ENCODE results near the gene PNP.
A peak's percentile ranks its signal among the peaks of the same experiment; 100 is the strongest.
"Not testable (repeated sequence)": the region's sequence is repeated elsewhere in the genome, so short reads cannot be mapped to it uniquely, and the experiment has no call there.

Gene PNP

GRCh38 chr14:20469242-20469889 lies at the start of gene PNP:
Gene PNP, plus strand, starts transcription at chr14:20469406. Its CDS starts 119 bp downstream, at chr14:20469525.
- peak; percentile 77 to 83 for DNase-seq (ENCODE audit: low read depth in 2 of 2)

DNA sequence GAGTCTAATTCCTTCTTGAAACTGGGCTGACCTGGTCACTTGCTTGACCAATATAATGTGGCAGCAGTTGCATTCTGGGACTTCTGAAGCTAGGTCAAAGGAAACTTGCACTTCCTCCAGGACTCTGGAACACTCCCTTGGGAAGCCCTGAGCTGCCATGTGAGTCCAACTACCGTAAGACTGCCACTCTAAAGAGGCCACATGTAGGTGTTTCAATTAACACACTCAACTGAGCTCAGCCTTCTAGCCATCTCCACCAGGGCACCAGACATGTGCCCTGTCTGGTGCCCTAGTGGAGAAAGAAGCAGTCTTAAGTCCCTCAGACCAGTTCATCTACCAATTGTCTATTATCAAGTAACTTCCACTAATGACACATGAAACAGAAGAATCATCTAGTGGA lies 49.8 kb upstream of the PNP start:
- DNase-seq (ENCODE audit: low read depth in 2 of 2): no peak

DNA sequence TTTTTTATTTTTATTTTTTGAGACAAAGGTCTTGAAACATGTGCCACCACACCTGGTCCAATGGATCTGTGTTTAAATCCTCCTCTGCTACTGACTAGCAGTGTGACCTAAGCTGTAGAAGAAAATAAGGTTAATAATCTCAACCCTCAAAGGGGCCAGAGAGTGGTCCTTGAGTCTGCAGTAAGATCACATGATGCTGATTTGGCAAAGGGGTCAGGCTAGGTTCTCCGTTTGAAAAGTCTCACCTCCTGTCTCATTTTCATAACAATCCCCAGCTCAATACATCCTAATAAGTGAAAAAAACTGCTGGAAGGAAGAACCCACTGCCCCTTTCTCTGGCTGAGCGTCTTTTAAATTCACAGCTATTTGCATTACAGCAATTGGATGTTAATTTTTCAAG lies 47.9 kb upstream of the PNP start:
- DNase-seq (ENCODE audit: low read depth in 2 of 2): no peak

DNA sequence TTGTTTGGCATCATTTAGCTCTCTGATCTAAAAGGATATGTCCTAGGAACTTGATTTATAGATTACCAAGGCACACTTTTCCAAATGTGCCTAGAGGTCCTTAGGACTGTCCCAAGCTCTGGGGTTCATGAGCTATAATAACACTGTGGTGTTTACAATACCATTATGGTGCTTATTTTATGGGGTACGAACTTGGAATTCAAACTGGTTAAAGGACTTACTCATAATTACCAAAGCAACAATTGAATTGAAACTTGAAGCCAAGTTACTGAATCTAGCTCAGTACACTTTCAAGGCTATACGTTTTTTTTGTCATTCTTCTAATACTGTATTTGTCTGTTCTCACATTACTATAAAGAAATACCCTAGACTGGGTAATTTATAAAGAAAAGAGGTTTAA lies 46.3 kb upstream of the PNP start:
- no peak for DNase-seq (ENCODE audit: low read depth in 2 of 2)

DNA sequence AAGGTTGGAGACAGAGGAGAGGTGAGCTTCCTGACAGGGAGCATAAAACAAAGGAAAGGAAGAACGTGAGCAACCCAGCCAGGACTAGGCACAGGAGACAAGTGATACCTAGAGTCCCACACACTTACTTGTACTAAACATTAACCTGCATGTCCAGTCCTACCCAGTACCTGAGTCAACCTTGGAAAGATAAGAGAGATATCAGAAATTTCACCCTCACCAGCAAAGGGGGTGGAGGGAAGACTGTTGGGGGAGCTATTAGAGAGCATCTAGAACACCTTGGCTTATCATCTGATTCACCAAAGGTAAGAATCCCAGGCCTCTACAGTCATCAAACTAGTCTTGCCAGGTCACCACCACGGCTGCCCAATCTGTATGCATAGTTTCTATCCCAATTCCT lies 44.4 kb upstream of the PNP start:
- DNase-seq (ENCODE audit: low read depth in 2 of 2): no peak

DNA sequence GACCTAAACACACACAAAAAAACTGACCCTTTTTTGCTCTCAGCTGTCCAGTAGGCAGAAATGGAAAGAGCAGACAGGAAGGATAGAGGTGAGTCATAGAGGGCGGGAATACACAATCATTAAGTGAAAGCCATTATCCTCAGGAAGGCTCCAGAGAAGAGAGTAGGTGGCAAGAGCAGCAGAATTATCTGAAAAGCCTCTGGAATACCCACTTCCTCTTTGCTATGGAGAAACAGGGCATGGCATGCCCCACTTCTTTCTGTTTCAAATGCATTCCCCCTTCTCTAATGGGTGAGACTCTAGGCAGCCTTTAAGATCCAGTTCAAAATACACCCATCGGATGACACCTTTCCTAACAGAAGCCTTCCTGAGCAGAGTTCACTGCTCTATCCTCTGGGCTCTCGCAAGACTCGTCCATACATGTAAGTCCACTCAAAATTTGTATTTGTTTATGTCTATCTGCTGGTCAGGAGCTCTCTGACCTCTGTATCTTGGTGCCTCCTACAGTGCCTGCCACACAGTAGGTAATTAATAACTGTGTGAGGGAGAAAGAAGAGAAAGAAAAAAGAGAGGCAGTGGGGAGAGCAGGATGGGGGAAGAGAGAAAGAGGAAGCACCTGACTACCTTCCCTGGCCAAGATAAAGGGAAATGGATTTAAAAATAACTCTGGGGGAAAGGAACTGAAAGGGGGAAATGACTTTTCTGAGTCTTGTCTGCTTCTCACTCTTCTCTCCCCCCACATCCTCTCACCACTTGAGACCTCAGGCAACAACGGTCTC lies 41.8 kb upstream of the PNP start:
- no peak for DNase-seq (ENCODE audit: low read depth in 2 of 2)

- DNase-seq (ENCODE audit: low read depth in 2 of 2): no peak
These were observed 41.2 kb upstream of the PNP start for GRCh38 chr14:20428010-20428365.

GRCh38 chr14:20428802-20429201 lies 40.4 kb upstream of the PNP start:
- DNase-seq (ENCODE audit: low read depth in 2 of 2): no peak

DNA sequence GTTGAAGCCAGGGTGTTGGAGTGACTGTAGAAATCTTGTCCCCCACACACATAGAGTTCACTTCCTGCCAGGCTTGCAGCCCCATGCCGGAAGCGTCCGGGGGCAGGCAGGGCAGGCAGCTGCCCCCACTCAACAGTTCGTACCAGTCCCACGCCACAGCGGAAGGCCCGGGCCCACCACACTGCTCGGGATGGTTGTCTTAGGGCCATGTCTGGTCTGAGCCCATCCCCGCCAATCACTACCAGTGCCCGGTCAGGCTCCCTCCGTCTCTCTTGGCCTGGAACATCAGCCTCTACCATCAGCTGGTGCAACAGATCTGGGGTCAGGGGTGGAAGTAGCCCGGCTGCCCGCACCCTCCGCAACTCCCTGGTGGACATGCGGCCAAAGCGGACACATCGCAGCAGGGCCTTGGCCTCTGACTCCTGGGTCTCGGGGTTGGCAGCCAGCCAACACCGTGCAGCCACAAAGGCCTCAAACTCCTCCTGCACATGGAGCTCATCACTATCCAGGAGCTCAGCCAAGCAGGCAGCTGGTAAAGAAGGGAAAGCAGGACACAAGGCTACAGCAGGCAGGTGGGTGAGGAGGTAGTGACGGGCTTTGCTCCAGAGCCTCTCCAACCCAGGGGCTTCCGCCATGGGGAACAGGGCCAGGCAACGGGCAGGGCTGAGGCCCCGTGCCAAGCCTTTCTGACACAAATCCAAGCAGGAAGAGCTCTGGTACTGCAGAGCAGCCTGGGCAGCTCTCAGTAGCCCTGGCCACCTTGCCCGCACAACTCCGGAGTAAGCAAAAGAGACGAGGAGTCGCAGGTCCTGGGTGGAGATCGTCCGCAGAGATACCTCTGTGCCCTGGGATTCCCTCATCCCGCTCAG lies 39.2 kb upstream of the PNP start:
- no peak for DNase-seq (ENCODE audit: low read depth in 2 of 2)

GRCh38 chr14:20434701-20435581 lies 34.3 kb upstream of the PNP start:
- no peak for DNase-seq (ENCODE audit: low read depth in 2 of 2)

- DNase-seq (ENCODE audit: low read depth in 2 of 2): no peak
These were observed 33.4 kb upstream of the PNP start, which contains the start of gene KLHL33 for GRCh38 chr14:20435582-20436362. Gene KLHL33, minus strand, starts transcription at chr14:20436166. Its CDS starts 355 bp downstream, at chr14:20435811.

GRCh38 chr14:20436363-20436755 lies 32.8 kb upstream of the PNP start:
- DNase-seq (ENCODE audit: low read depth in 2 of 2): no peak

- DNase-seq (ENCODE audit: low read depth in 2 of 2): no peak
These were observed 30.5 kb upstream of the PNP start for GRCh38 chr14:20438664-20439063.

- no peak for DNase-seq (ENCODE audit: low read depth in 2 of 2)
These were observed 28.7 kb upstream of the PNP start for GRCh38 chr14:20440465-20440864.

DNA sequence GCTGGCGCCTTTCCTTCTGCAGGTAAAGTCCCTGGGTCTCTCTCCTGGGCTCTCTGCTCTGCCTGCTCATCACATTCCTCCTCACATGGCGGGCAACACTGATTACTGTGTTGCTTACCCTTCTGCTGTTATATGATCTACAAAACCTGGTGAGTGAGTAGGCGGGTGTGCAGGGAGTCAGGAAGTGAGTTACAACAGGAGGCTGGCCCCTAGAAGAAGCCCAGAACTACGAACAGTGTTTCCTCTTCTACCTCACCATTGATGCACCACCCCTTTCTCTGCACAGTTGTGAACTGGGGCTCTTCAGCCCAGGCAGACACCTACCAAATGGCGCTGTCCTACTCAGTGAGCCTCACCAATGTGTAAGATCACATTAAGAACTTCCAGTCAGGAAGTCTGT lies 28.3 kb upstream of the PNP start:
- DNase-seq (ENCODE audit: low read depth in 2 of 2): no peak

DNA sequence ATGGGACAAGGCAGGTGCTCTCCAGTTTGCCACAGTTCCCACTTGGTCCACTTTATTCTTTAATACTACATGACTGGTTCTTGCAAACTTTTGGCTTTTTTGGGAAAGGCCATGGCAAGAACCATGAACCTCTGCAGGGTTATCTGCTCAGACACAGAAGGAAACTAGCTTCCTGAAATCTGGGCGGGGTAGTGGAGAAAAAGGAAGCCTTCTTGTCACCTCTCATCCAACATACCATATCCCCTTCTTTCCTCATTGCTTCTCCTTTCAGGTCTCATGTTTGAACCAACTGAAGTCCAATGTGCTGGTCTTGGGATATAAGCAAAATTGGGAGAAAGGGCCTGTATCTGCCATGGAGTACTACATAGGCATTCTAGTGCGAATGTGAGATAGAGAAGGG lies 27.7 kb upstream of the PNP start:
- no peak for DNase-seq (ENCODE audit: low read depth in 2 of 2)

DNA sequence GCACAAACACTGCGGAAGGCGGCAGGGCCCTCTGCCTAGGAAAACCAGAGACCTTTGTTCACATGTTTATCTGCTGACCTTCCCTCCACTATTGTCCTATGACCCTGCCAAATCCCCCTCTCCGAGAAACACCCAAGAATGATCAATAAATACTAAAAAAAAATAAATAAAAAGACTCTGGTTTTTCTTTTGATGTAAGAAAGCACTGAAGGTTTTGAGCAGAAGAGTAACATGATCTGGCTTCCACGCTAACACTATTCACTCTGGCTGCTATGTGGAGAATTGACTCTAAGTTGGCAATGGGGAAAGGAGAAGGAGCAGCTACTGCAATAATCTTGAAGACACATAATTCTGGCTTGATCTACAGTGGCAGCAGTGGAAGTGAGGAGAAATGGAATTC lies 25.6 kb upstream of the PNP start:
- not testable (repeated sequence) for DNase-seq (ENCODE audit: low read depth in 2 of 2)

- DNase-seq (ENCODE audit: low read depth in 2 of 2): no peak
These were observed 22.3 kb upstream of the PNP start for GRCh38 chr14:20446889-20447288.

- DNase-seq (ENCODE audit: low read depth in 2 of 2): not testable (repeated sequence)
These were observed 16.4 kb upstream of the PNP start for GRCh38 chr14:20452831-20453230.

- peak; percentile 96 for DNase-seq (ENCODE audit: low read depth in 2 of 2)
These were observed 14.5 kb upstream of the PNP start, which contains the start of the genes APEX1 and OSGEP for GRCh38 chr14:20454516-20455354. Gene APEX1, plus strand, starts transcription at chr14:20455226. Its CDS starts 420 bp downstream, at chr14:20455646. Gene OSGEP, minus strand, starts transcription at chr14:20454812. Its CDS starts 129 bp downstream, at chr14:20454683.

All from stimulated activated CD8-positive, alpha-beta memory T cell treated with anti-CD3 and anti-CD28 coated beads, Interleukin-15, amount 100 ng/mL, for 48 hours (primary cell).